Body of pancreas (tissue), 4 donors: ENCODE results near the gene DNM3. TPM values are rescaled to one million over a fixed set of nuclear protein-coding genes. Genes with fewer than 3 reads are reported as not detected.
A peak's percentile ranks its signal among the peaks of the same experiment; 100 is the strongest.

Experiments used
- ATAC-seq: fragments of 150-250 bp; one replicate; pipeline ENCODE4 v1.9.1; 2016
- DNase-seq, 4 donors: peaks; one replicate each; pipeline ENCODE4 v3.0.0-alpha.2; 2019
- H3K27ac ChIP-seq, 4 donors: fragments of 200-600 bp; sonication (generic); 1 replicate in 3 of 4; 2 replicates in 1 of 4; pipeline versions ENCODE4 v1.5.1 to v1.6.1; 2016 to 2019; ENCODE audit warnings: mild to moderate bottlenecking in 1 of 4, mixed read lengths in 1 of 4, moderate library complexity in 1 of 4
- H3K27me3 ChIP-seq, 2 donors: fragments of 200-600 bp; sonication (generic); one replicate each; pipeline ENCODE4 v1.6.0; 2016; ENCODE audit warnings: mild to moderate bottlenecking in 1 of 2
- H3K36me3 ChIP-seq, 2 donors: fragments of 200-600 bp; sonication (generic); replicated peaks in 1 of 2; 2 replicates each; pipeline ENCODE4 v1.5.1; 2016; ENCODE audit warnings: low read depth in 2 of 2; ENCODE audit not compliant: insufficient read depth in 1 of 2
- H3K4me1 ChIP-seq: fragments of 200-600 bp; sonication (generic); one replicate; pipeline ENCODE4 v1.6.0; 2016
- H3K4me3 ChIP-seq, 2 donors: fragments of 200-600 bp; sonication (generic); 1 replicate in 1 of 2; 2 replicates in 1 of 2; pipeline ENCODE4 v1.5.1; 2016 to 2019
- H3K9me3 ChIP-seq, 3 donors: fragments of 200-600 bp; sonication (generic); 1 replicate in 2 of 3; 2 replicates in 1 of 3; pipeline ENCODE4 v1.5.1; 2016
- POLR2A ChIP-seq, 3 donors: fragments of 450-650 bp; IDR thresholded peaks; one replicate each; pipeline ENCODE4 v1.6.1; 2016; ENCODE audit warnings: antibody characterized with exemption in 3 of 3, mild to moderate bottlenecking in 2 of 3
- WGBS, 2 donors: methylation state at CpG; one replicate each; pipeline ENCODE4 v1.1.5; 2017; 5-methylcytosine and 5-hydroxymethylcytosine counted together
- intact Hi-C: fragments of 100-400 bp; cut with DNase I; formaldehyde crosslinking; loops from one replicate; pipeline ENCODE4 v1.15.1; 2023
- total RNA-seq, 2 donors: library from RNA; depleted of rRNA; stranded (reverse); fragments of >200 nt; gene quantifications; one replicate each; pipeline ENCODE4 v1.1.0, GENCODE V29; 2016
- TF ChIP-seq, protein P1 (sequence below), 7 experiments: fragments of 450-650 bp in 4 of 7; fragments of 200-600 bp in 3 of 7; sonication (generic) in 3 of 7; IDR thresholded peaks; one replicate each; pipeline ENCODE4 v1.5.1; 2016 to 2019; ENCODE audit warnings: antibody characterized with exemption in 7 of 7

The DNM3 gene
- total RNA-seq, 2 donors from 2014 or later: 2.9 to 4.0 TPM

GRCh38 chr1:172321451-172321850 lies 480.2 kb downstream of the DNM3 start:
- 78 to 84% methylated on average over 4 of the region's 4 CpGs for WGBS, 2 donors
- intact Hi-C loops: no loop called here

GRCh38 chr1:172322219-172323061 lies 481.1 kb downstream of the DNM3 start:
- Histone ChIP-seq H3K4me3 (no peak overlapping the region), H3K4me1 (peaks cover 19% of the 10 kb centered on the region), H3K27ac (peak overlapping the region; percentile 64 to 82 (median 76)), H3K27me3 (no peaks in the 10 kb centered on the region), H3K36me3 (no peaks in the 10 kb centered on the region), H3K9me3 (no peaks in the 10 kb centered on the region)
- ATAC-seq: peak; percentile 90
- intact Hi-C loops: no loop called here
- DNase-seq: peak; percentile 34 to 60 (median 54)
- 15 to 20% methylated on average over 13 of the region's 13 CpGs for WGBS, 2 donors
- TF ChIP-seq, protein P1, sequence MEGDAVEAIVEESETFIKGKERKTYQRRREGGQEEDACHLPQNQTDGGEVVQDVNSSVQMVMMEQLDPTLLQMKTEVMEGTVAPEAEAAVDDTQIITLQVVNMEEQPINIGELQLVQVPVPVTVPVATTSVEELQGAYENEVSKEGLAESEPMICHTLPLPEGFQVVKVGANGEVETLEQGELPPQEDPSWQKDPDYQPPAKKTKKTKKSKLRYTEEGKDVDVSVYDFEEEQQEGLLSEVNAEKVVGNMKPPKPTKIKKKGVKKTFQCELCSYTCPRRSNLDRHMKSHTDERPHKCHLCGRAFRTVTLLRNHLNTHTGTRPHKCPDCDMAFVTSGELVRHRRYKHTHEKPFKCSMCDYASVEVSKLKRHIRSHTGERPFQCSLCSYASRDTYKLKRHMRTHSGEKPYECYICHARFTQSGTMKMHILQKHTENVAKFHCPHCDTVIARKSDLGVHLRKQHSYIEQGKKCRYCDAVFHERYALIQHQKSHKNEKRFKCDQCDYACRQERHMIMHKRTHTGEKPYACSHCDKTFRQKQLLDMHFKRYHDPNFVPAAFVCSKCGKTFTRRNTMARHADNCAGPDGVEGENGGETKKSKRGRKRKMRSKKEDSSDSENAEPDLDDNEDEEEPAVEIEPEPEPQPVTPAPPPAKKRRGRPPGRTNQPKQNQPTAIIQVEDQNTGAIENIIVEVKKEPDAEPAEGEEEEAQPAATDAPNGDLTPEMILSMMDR (IDR thresholded peaks at IDR 0.05): no peak
- peak; percentile 9 to 48 (median 19) for TF ChIP-seq POLR2A (IDR thresholded peaks at IDR 0.05)

More at GRCh38 chr1:172321451-172321850, 480.2 kb downstream of the DNM3 start:
- no peaks in the 10 kb centered on the region for H3K9me3 ChIP-seq
- H3K36me3 ChIP-seq: no peaks in the 10 kb centered on the region
- ATAC-seq (no peak), DNase-seq (no peak)
- no peak overlapping the region for H3K4me3 ChIP-seq
- H3K27me3 ChIP-seq: no peaks in the 10 kb centered on the region
- peak overlapping the region in 1 of 4 donors; percentile 82 for H3K27ac ChIP-seq
- H3K4me1 ChIP-seq: peaks cover 19% of the 10 kb centered on the region
- TF ChIP-seq, protein P1 (IDR thresholded peaks at IDR 0.05): no peak
- no peak for TF ChIP-seq POLR2A (IDR thresholded peaks at IDR 0.05)

DNA sequence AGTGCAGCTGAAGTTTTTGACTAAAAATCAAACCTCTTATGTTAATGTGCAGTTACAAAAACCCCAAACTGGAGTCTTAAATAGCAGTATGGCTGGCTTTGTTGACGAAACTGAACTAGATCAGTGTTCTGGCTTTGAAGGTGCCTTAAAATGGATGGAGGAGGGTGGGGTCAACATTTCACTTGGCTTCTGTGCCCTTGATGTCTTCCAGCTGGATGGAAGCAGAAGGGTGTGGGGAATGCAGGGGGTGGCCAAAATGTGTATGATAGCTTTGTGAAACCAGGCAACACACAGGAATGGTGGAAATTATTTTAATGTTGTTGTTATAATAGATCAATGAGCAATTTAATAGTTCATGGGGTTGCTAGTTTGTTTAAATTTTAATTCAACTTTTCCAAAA lies 482.4 kb downstream of the DNM3 start:
- 76 to 95% methylated on average over 1 of the region's 1 CpG for WGBS, 2 donors
- TF ChIP-seq, protein P1 (IDR thresholded peaks at IDR 0.05): no peak
- TF ChIP-seq POLR2A (IDR thresholded peaks at IDR 0.05): no peak
- H3K9me3 ChIP-seq: no peaks in the 10 kb centered on the region
- no peaks in the 10 kb centered on the region for H3K27me3 ChIP-seq
- H3K4me3 ChIP-seq: no peak overlapping the region
- DNase-seq: no peak
- intact Hi-C loops: no loop called here
- ATAC-seq: no peak
- no peak overlapping the region for H3K27ac ChIP-seq
- no peaks in the 10 kb centered on the region for H3K36me3 ChIP-seq
- peaks cover 19% of the 10 kb centered on the region for H3K4me1 ChIP-seq

- DNase-seq: no peak
- Histone ChIP-seq H3K9me3 (no peaks in the 10 kb centered on the region), H3K36me3 (no peaks in the 10 kb centered on the region), H3K4me1 (peaks cover 19% of the 10 kb centered on the region), H3K27ac (no peak overlapping the region), H3K27me3 (no peaks in the 10 kb centered on the region), H3K4me3 (no peak overlapping the region)
- no peak for ATAC-seq
- intact Hi-C loops: no loop called here
- TF ChIP-seq, protein P1 (IDR thresholded peaks at IDR 0.05): no peak
- no peak for TF ChIP-seq POLR2A (IDR thresholded peaks at IDR 0.05)
- 92 to 94% methylated on average over 5 of the region's 5 CpGs for WGBS, 2 donors
Measured at GRCh38 chr1:172324086-172324485, 482.8 kb downstream of the DNM3 start.
